ENCODE data around the gene GADD45A.
"Not testable (repeated sequence)": the region's sequence is repeated elsewhere in the genome, so short reads cannot be mapped to it uniquely, and the experiment has no call there.

GADD45A gene, protein sequence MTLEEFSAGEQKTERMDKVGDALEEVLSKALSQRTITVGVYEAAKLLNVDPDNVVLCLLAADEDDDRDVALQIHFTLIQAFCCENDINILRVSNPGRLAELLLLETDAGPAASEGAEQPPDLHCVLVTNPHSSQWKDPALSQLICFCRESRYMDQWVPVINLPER

GRCh38 chr1:67685067-67685557 is at the start of gene GADD45A:
TSS of gene GADD45A (plus strand) at chr1:67685201. CDS start at chr1:67685495, 294 bp downstream.
- ATAC-seq: peak; percentile 82 to 84

- no peak for ATAC-seq
Measured at GRCh38 chr1:67636146-67636545, 48.9 kb upstream of the GADD45A start.

DNA sequence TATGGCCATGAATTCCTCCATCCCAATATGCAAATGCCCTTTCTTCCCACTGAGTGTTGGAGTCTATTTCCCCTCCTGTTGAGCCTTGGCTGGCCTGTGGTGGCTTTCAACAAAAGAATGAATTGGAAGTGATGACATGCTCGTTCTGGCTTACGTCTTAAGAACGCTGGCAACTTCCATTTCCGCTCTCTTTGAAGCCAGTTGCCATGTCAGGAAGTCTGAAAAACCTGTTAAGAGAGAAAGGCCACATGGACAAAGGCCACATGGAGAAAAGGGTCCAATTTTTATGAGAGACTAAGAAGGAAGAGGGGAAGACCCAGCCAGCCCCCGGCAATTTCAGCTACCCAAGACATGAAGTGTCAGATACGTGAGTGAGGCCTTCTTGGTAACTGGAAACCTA is 45.6 kb upstream of the GADD45A start:
- ATAC-seq: no peak

- ATAC-seq: no peak
Measured at GRCh38 chr1:67642629-67643028, 42.4 kb upstream of the GADD45A start.

- no peak for ATAC-seq
Measured at GRCh38 chr1:67644566-67644965, 40.4 kb upstream of the GADD45A start.

- no peak for ATAC-seq
Measured at GRCh38 chr1:67645495-67646144, 39.4 kb upstream of the GADD45A start.

GRCh38 chr1:67646145-67647035 is 38.6 kb upstream of the GADD45A start:
- peak; percentile 85 to 88 for ATAC-seq

DNA sequence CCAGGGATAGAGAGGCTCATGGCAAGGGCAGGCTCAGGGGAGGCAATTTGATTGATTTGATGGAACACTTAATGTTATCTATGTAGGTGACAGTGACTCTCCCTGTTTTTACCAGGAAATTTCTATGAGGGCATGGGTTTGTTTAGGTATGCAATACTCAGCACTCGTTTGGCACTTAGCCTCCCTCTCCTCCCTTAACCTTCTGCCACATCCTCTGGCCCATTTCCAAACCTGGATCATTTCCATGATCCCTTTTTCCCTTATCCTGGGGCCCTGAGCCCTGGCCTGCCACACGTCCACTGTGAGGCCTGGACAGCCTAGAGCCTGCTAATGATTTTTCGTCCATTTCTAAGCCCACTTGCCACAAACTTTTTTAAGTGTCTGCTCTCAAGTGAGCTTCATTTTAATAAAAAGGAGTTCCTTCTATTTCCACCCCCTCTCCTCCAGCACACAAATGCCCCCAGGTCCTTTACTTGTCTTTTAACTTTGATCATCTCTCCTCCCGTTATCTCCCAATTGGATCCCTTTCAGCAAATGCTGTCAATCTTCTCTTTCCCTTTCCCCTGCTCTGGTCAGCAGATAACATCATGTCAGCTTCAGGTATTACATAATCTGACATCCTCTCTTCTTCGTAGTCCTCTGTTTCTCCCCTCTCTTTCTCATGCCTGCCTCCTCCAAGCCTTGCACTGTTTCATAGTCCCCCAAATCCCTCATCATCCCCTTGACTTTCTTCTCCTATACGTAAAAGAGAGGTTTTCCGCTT is 37.8 kb upstream of the GADD45A start:
- ATAC-seq: no peak

- ATAC-seq: no peak
Measured at GRCh38 chr1:67647814-67648358, 37.1 kb upstream of the GADD45A start.

- no peak for ATAC-seq
Measured at GRCh38 chr1:67648582-67649326, 36.2 kb upstream of the GADD45A start.

- ATAC-seq: no peak
Measured at GRCh38 chr1:67650061-67650460, 34.9 kb upstream of the GADD45A start.

DNA sequence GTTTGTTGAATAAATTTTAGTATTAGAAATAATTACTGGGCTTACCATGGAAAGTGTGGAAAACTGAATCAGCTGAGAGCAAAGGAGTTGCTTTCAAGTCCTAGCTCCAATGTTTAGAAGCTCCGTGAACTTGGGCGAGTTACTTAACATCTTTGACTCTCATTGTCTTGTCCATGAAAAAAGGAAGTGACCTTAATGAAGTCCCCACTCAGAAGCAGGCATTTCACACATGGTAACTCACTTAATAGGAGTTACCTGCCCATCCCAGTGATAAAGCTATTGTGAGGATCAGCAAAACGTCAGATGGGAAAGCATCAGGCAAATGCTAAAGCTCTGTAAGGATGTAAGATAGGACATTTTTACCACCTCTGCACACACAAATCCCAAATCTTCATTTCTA is 34.0 kb upstream of the GADD45A start:
- no peak for ATAC-seq

DNA sequence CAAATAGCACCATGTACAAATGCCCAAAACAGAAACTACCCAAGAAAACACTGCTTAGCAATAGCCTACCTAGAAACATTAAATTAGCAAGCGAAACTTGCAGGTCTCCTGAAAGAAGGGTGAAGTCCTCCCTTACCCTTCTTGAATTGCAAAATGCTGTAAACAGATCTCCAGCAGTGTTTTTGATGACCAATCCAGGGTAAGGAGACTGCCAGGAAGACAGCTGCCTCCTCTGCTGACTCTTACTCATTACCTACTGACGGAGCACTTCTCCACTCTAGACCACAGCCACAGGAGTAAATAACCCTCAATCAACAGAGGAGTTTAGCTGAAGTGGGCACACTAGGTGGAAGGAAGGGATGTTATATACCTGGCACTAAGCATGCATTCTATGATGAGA is 32.2 kb upstream of the GADD45A start:
- ATAC-seq: peak; percentile 41 to 55

GRCh38 chr1:67653304-67653703 is 31.7 kb upstream of the GADD45A start:
- ATAC-seq: no peak

DNA sequence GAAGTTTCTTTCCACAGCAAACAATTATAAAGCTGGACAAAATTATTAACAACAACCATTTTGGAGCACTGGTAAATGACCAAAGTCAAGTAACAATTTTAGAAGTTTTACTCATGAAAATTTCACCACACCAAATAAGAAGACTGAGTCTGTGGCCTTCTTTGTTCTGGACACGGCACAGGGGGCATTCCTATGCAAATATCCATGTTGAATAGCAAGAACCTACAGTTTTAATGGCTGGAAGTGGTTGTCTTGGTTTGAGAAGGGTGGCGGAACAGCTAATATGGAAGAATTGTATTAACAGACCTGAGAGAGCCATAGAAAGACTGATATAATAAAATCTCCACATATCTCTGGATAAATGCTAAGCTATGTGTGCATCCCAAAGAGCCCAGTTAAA is 29.4 kb upstream of the GADD45A start:
- ATAC-seq: no peak

DNA sequence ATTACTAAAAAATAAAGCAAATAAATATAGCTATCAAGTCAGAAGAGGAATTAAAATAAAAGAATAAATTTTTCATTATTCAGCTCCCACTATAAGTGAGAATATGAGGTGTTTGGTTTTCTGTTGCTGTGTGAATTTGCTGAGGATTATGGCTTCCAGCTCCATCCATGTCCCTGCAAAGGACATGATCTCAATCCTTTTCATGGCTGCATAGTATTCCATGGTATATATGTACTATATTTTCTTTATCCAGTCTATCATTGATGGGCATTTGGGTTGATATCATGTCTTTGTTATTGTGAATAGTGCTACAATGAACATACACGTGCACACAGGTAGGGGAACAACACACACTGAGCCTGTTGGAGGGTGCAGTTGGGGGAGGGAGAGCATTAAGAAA is 27.8 kb upstream of the GADD45A start:
- ATAC-seq: not testable (repeated sequence)

DNA sequence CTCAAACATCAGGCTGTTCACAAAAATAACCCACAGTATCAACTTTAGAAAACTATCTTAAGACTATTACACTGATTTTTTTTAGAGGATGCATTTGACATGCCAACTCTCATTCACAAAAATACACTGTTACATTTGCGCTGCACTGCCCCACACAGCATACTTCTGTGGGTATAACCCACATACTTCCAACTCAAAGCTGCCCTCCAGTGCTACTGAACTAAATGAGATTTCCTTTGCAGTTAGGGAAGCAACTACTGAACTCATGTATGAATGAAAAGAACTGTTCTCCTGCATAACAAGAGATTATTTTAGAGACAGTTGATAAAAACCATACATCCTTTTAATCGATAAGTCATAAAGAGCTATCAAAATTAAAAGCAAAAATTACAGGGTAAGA is 25.8 kb upstream of the GADD45A start:
- no peak for ATAC-seq

GRCh38 chr1:67662884-67663283 is 22.1 kb upstream of the GADD45A start:
- no peak for ATAC-seq

DNA sequence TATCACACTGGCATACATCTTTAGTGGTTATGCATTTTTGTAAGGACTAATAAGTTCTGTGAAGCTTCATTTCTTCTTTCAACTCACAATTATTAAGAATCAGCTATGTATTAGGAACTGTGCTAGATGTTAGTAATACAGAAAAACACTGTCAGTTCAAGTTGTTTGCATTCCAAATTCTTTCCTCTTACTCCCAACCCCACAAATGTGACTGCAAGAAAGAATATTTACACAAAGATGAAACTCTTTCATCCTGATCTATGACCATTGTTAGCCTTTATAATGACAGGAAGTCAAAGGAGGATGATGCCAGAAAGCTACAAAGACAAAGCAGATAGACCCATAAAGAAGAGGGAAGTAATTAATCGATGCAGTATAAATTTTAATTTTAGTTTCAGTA is 21.0 kb upstream of the GADD45A start:
- ATAC-seq: no peak

DNA sequence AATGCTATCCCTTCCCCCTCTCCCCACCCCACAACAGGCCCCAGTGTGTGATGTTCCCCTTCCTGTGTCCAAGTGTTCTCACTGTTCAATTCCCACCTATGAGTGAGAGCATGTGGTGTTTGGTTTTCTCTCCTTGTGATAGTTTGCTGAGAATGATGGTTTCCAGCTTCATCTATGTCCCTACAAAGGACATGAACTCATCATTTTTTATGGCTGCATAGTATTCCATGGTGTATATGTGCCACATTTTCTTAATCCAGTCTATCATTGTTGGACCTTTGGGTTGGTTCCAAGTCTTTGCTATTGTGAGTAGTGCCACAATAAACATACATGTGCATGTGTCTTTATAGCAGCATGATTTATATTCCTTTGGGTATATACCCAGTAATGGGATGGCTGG is 19.7 kb upstream of the GADD45A start:
- not testable (repeated sequence) for ATAC-seq

- ATAC-seq: no peak
Measured at GRCh38 chr1:67666636-67667035, 18.4 kb upstream of the GADD45A start.

DNA sequence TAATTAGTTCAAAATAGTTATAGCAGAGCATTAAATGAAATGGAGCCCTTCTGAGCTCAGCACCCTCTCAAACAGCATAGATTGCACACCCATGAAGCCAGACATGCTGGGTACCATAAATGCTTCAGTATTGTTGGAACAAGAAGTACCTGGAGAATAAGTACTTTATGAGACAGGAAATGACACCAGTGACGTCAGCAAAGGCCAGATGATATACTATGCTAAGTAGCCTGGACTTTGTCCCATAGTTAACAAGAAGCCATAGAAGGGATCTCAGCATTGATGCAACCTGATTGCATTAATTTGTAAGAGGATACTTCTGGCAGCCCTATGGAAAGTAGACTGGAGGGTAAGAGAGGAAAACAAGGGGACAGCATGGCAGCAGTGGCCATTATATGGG is 16.3 kb upstream of the GADD45A start:
- no peak for ATAC-seq
